NCI-H2196 (cell line): ENCODE data around the gene SCG2.

ENCODE experiments used
- DNase-seq: peaks from one replicate; lab custom pipeline; 2025; ENCODE audit not compliant: unreplicated experiment; lab: John Stamatoyannopoulos, UW

The SCG2 gene

GRCh38 chr2:223601932-223602666, at the start of gene SCG2:
Gene SCG2 (minus strand): TSS chr2:223602361. CDS start chr2:223599282, 3,079 bp downstream.
- DNase-seq, result peak; percentile 73

GRCh38 chr2:223649554-223650533, 47.7 kb upstream of the SCG2 start:
- DNase-seq, result no peak

- DNase-seq, result no peak
These were observed 46.6 kb upstream of the SCG2 start for GRCh38 chr2:223648755-223649154.

GRCh38 chr2:223647258-223647952, 45.2 kb upstream of the SCG2 start:
- no peak for DNase-seq

GRCh38 chr2:223644136-223644535, 42.0 kb upstream of the SCG2 start:
- DNase-seq, result no peak

GRCh38 chr2:223643309-223643708, 41.1 kb upstream of the SCG2 start:
- no peak for DNase-seq

GRCh38 chr2:223642506-223642905, 40.3 kb upstream of the SCG2 start:
- no peak for DNase-seq

GRCh38 chr2:223641082-223641481, 38.9 kb upstream of the SCG2 start:
- DNase-seq, result peak; percentile 28

- DNase-seq, result no peak
These were observed 32.9 kb upstream of the SCG2 start for GRCh38 chr2:223635080-223635479.

- DNase-seq, result no peak
These were observed 32.1 kb upstream of the SCG2 start for GRCh38 chr2:223634238-223634637.

GRCh38 chr2:223633656-223634055, 31.5 kb upstream of the SCG2 start:
- DNase-seq, result peak; percentile 18

- no peak for DNase-seq
These were observed 30.7 kb upstream of the SCG2 start for GRCh38 chr2:223632826-223633225.

- no peak for DNase-seq
These were observed 24.6 kb upstream of the SCG2 start for GRCh38 chr2:223626716-223627115.

- no peak for DNase-seq
These were observed 23.5 kb upstream of the SCG2 start for GRCh38 chr2:223625652-223626051.

GRCh38 chr2:223621901-223622300, 19.7 kb upstream of the SCG2 start:
- no peak for DNase-seq

GRCh38 chr2:223619486-223620129, 17.4 kb upstream of the SCG2 start:
- DNase-seq, result no peak

GRCh38 chr2:223618172-223619035, 16.2 kb upstream of the SCG2 start:
- no peak for DNase-seq

- no peak for DNase-seq
These were observed 12.4 kb upstream of the SCG2 start for GRCh38 chr2:223614534-223614933.

- DNase-seq, result peak; percentile 81
These were observed 11.1 kb upstream of the SCG2 start for GRCh38 chr2:223613017-223613950.
